Superior temporal gyrus (tissue), 1 donor: ENCODE results near the gene MOB3A.

Experiments
- DNase-seq: peaks from one replicate; pipeline ENCODE4 v3.0.0-alpha.2; 2016; ENCODE audit errors: extremely low spot score

The MOB3A gene

DNA sequence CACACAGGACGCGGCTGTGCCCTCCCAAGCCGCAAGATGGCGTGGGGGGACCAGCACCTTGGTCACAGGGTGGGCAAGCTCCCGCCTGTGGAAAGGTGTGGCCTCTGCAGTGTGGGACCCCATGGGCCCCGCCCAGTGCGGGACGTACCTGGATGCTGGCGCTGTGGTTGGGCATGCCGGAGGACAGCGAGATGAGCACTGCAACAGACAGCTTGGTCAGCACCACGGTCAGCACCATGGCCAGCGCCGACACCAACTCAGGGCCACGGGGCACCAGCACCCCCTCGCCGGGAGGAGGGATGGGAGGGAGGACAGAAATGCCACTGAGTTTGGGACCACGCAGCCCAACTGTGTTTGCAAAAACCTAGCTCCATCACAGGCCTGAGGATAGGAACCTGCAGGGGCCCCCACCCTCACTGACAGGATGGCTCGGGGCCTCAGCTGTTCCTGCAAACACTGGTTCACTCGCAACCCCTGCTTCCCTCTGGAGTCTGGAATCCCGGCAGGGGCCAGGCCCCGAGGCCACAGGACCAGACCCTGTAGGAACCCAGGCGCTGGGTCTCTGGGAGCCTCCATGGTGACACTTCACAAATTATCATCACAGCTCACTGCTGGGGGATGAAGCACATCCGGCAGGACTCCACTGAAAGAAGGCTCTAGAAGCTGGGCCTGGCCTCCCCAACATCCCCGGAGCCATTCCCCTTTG is 27.7 kb upstream of the MOB3A start:
- no peak for DNase-seq

DNA sequence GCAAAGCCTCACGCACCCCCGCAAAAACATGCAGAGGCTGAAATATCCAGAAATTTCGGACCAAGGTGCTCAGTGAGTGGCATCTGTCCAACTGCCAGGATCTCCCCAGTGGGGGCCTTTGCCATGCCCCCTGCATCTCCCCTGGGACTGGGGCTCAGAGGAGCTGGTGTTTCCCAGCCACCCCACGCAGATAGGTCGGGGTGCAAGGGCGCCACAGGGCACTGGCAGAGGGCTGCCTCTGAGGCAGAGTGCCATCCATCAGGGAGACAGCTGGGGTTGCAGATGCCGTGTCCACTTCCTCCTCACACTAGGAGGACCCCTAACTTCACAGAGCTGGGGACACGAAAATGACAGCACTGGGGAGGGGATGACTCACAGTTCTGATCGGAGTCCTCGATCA is 26.9 kb upstream of the MOB3A start:
- no peak for DNase-seq

- DNase-seq = no peak
These were observed 26.1 kb upstream of the MOB3A start for GRCh38 chr19:2122251-2122650.

DNA sequence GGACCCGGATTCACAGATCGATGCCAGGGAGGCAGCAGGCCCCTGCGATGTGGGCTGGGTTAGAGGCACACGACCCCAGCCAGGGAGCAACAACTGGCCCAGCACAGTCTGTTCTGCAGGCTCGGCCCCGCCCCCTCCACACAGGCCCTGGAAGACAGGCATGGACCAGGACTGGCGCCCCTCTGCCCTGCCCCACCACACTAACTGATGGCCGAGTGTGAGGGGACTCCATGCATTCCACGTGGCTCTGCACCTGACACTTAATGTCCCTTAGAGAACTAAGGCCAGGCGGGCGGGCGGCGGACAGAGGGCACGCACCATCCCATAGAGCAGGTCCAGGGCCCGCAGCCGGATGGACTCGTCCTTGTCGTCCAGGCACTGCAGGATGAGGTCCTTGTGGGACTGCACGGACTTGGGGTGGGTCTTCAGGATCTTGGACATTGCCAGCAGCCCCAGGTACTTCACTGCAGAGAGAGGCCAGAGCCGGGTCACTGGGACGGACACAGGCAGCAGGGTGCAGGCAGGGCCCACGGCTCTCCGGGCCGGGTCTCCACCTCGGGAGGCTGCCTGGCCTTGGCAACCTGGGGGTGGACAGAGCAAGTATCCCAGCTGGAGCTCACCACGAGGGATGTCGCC is 25.4 kb upstream of the MOB3A start:
- no peak for DNase-seq

GRCh38 chr19:2120821-2121220 is 24.7 kb upstream of the MOB3A start:
- no peak for DNase-seq

DNA sequence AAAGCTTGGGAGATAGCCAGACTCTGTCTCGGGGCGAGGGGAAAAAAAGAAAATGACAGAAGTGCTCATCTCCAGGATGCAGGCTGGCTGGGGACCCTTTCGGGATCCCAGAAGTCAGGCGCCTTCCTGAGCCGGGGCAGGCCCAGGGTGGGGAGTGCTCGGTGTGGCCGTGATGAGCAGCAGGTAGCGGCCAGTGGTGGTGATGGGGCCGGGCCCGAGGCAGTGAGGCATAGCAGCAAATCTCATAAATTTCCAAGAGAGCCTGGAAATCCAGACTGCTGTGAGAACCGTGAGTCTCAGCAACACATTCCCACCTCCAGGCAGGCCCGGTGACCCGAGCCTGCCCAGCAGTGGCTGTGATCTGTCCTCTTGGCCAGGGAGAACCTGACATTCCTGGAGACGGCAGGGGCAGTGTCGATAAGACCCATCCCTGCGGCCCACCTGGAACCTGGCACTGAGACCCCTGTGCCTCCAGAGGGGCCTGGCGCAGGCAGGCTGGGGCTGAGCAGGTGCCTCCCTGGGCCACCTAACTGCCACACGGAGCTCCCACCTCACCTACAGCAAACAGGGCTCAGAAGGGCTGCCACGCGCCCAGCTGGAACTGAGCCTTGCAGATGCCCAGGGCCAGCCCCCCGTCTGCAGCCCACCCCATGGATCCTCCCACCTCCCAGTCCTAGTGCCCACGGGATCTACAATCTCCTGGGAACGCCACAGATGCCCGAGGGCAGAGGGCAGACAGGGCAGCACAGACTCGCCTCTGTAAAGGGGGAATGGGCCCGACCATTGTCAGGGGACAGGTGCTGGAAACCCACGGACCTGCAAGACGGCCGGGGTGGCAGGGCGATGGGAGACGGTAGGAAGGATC is 24.0 kb upstream of the MOB3A start:
- DNase-seq = no peak

DNA sequence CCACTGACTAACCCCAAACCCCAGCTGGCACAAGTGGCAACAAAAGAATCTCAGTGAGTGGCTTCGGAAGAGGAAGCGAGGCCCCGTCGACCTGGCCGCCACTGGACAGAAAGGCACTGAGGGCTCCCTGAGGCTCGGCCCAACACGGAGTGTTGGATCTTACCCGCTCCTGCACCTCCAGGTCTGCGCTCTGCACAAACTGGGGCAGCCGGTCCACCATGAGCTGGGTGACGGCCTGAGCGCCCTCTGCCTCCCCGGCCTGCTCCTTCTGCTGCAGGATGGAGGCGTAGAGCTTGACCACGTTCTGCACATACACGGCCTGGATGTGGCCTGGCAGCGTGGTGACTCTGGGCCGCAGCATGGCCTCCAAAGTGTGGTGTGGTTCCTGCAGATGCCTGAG is 22.3 kb upstream of the MOB3A start:
- DNase-seq = no peak

GRCh38 chr19:2117215-2117960 is 21.3 kb upstream of the MOB3A start:
- no peak for DNase-seq

- no peak for DNase-seq
These were observed 20.4 kb upstream of the MOB3A start for GRCh38 chr19:2116507-2116906.

DNA sequence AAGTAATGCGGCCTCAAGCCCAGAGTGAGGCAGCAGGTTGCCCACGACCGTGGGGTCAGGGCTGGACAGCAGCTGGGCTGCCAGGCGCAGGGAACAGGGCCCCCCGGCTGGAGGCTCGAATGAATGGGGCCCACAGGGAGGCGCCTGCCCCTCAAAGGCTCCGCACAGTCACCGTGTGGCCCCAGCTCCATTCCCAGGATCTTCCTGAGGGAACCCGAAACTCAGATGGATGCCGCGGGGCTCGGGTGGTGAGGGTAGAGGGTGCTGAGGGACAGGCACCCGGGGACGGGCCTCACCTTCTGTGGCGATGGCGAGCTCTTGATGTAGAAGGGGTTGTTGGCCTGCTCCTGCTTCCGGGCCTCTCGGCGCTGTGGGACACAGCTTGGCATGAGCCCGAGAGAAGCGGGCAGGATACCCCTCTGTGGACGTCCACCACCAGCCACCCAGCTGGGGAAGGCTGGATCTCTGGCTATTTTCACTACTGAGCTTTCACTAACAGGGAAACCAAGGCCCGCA is 19.8 kb upstream of the MOB3A start:
- DNase-seq = no peak

DNA sequence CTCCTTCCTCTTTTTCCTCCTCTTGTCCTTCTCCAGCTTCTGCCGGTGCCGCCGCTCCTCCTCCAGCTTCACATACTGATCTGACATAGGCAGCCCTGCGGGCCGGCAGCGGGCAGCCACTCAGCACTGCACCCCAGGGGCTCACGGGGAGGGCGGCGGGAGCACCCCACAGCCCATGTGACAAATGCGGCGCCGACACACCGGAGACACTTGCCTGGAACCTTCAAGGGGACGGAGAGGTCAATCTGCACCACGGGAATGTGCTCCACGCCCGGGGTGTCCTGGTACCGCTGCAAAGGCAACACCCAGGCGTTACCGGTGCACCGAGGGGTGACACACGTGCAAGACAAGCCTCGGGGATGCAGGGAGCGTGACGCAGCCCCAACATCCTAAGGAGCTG is 19.2 kb upstream of the MOB3A start:
- DNase-seq = no peak

DNA sequence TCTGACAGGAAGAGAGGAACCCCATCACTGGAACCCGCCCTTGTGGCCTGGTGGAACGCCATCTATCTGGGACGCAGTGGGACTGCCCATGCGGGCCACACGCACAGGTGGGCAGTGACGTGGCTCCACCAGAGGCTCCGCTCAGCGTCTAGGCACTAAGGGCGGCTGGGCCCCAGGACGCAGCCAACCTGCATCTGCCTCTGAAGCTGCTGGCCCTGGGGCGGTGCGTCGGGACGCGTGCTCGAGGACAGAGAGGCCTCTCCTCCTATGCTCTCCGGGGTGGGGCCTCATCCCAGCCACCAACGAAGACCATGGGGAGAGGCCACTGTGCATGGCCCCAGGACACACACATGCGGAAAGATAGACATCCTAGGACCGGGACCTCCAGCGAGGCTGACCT is 18.7 kb upstream of the MOB3A start:
- DNase-seq = no peak

- no peak for DNase-seq
These were observed 18.1 kb upstream of the MOB3A start for GRCh38 chr19:2114218-2114617.

DNA sequence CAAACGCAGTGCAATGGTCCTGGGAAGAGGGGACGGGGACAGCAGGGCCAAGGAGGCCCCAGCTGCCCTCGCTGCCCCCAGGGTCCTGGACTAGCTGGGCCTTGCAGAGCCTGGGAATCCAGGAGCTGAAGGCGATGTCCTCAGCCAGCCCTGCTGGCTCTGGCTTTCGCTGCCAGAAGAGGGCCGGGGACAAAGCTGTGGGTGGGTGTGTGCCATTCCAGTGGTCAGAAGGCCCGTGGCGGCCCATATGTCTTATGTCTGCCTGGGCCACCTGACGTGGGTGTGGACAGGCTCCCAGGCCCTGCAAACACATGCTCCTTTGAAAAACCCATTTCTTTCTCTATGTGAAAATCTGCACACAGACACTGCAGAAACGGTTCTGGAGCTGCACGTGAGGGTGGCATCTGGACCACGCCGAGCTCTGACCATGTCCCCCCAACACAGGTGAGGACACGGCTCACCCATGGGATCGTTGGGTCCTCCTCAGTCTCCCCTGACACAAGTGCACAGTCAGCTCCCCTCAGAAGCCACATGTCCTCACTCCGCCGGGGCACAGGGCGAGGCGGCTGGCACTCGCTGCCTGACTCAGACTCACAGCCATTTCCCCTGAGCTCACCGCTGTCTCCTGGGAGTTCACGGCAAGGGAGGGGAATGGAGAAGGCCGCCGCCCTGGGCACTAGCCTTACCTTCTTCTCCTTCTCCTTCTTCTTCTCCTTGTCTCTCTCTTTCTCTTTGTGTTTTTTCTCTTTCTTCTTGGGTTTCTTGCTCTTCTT is 17.5 kb upstream of the MOB3A start:
- no peak for DNase-seq

- no peak for DNase-seq
These were observed 16.6 kb upstream of the MOB3A start for GRCh38 chr19:2112516-2113320.

DNA sequence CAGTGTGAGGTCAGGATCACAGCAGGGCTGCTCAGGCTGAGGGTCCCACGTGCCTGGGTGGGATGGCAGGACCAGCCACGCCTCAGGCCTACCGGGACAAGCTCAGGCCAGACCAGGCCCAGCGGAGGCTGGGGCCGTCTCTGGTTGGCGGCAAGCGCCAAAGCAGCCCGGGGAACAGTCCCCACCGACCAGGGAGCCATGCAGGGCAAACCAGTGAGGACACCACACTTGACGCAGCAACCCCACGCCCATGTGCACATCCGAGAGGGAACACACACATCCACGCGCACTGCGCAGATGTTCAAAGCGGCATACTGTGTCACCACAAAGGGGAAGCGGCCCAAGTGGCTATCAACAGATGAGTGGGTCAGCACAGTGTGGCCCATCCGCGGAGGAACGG is 15.8 kb upstream of the MOB3A start:
- no peak for DNase-seq

- DNase-seq = no peak
These were observed 15.3 kb upstream of the MOB3A start for GRCh38 chr19:2111425-2111824.

DNA sequence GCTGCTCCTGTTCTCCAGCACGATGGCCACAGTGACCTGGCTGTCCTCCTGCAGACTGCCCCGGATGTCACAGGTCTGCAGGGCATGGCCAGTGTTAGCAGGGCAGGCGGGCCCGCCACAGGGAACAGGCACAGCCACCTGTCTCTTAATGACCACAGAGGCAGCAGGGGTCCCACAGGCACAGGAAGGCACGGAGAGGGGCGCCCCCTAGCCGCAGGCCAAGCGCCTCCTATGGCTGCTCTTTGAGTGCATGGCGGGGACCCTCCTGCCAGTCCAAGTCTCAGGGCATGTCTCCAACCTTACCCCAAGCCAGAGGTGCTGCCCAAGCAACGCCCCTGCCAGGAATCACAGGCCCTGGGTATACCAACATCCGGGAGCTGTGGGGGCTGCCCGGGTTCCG is 14.7 kb upstream of the MOB3A start:
- no peak for DNase-seq

- no peak for DNase-seq
These were observed 13.1 kb upstream of the MOB3A start for GRCh38 chr19:2109046-2109864.
